Heart right ventricle (tissue), 16 donors: ENCODE data around the gene FAM83D. TPM values are rescaled to one million over a fixed set of nuclear protein-coding genes. Genes with fewer than 3 reads are reported as not detected.
"Not testable (repeated sequence)": the region's sequence is repeated elsewhere in the genome, so short reads cannot be mapped to it uniquely, and the experiment has no call there.

Source experiments
- ATAC-seq, 8 donors: fragments of 200-7000 bp; cut with Tn5 transposase; one replicate each; pipeline ENCODE4 v1.9.1; 2020; ENCODE audit warnings: mild to moderate bottlenecking in 8 of 8, moderate library complexity in 8 of 8, moderate number of reproducible peaks in 1 of 8
- DNase-seq, 2 donors: peaks; one replicate each; pipeline ENCODE4 v3.0.0-alpha.2; 2020
- H3K27ac ChIP-seq, 10 donors: fragments of 200-600 bp; sonication (generic) in 2 of 10; one replicate each; pipeline versions ENCODE4 v1.5.0 to v1.8.0; 2020 to 2022; ENCODE audit warnings: mild to moderate bottlenecking in 3 of 10
- H3K27me3 ChIP-seq, 7 donors: fragments of 200-600 bp; one replicate each; pipeline ENCODE4 v1.8.0; 2021 to 2022; ENCODE audit warnings: mild to moderate bottlenecking in 2 of 7
- H3K36me3 ChIP-seq, 9 donors: fragments of 200-600 bp; sonication (generic) in 1 of 9; one replicate each; pipeline versions ENCODE4 v1.5.0 to v1.8.0; 2020 to 2022; ENCODE audit warnings: mild to moderate bottlenecking in 2 of 9
- H3K4me1 ChIP-seq, 9 donors: fragments of 200-600 bp; sonication (generic) in 1 of 9; one replicate each; pipeline versions ENCODE4 v1.5.0 to v1.8.0; 2020 to 2022; ENCODE audit warnings: mild to moderate bottlenecking in 4 of 9
- H3K4me3 ChIP-seq, 10 donors: fragments of 200-600 bp; sonication (generic) in 2 of 10; one replicate each; pipeline versions ENCODE4 v1.5.0 to v1.8.0; 2020 to 2022; ENCODE audit warnings: mild to moderate bottlenecking in 7 of 10, moderate library complexity in 2 of 10
- H3K9me3 ChIP-seq, 11 donors: fragments of 200-600 bp in 10 of 11; sonication (generic) in 2 of 11; one replicate each; pipeline versions ENCODE4 v1.5.0 to v1.8.0; 2013 to 2022; ENCODE audit warnings: mild to moderate bottlenecking in 2 of 11, control low read depth in 1 of 11, moderate library complexity in 1 of 11
- CTCF ChIP-seq, 9 donors: fragments of 200-600 bp; sonication (generic) in 2 of 9; IDR thresholded peaks; one replicate each; pipeline versions ENCODE4 v1.5.0 to v1.8.0; 2021 to 2022; ENCODE audit warnings: antibody characterized with exemption in 9 of 9, mild to moderate bottlenecking in 5 of 9, moderate library complexity in 1 of 9
- WGBS, 2 donors: extraction: QIAGEN DNeasy Blood & Tissue Kit; methylation state at CpG; one replicate each; pipeline ENCODE4 v1.1.7; 2013; ENCODE audit warnings: inconsistent platforms in 1 of 2; 5-methylcytosine and 5-hydroxymethylcytosine counted together
- intact Hi-C, 10 donors: fragments of 100-400 bp; cut with DNase I; formaldehyde crosslinking; loops; one replicate each; pipeline versions ENCODE4 v1.11.1 to v1.14.2; 2022
- polyA plus RNA-seq, 2 donors: library from polyadenylated mRNA; stranded (reverse); fragments of 200-250 nt; gene quantifications; one replicate each; pipeline ENCODE4 v1.2.3, GENCODE V29; 2013
- total RNA-seq, 10 donors: library from RNA; stranded (reverse); fragmentation: NEBNext Ultra II Directional in 3 of 10; extraction: Animal tissue kit (Norgen Biotek cat#: 25700) in 3 of 10; gene quantifications; one replicate each; pipeline versions ENCODE4 v1.2.1 to v1.2.4, GENCODE V29; 2021 to 2023
- donor health status: Arrhythmogenic right ventricular cardiomyopathy.
- donor health status: ischemic (EF 13 %, LVEDD 7.1; RV severe dilation, severe dysfunction).
- donor health status: healthy with polysubstance abuse.
- donor health status: DM: no; HTN: yes; CAD: no.
- donor health status: DM: no; HTN: no; CAD: no.
- donor health status: ischemic (EF 25% LVEDD 6.9; RV normal size, moderate dysfunction).
- donor health status: ischemic (EF 25% LVEDD 5.7; RV mildly dilated, moderate dysfunction).
- donor health status: healthy.
- donor health status: DM: yes; HTN: yes; CAD: no.
- donor health status: Ischemic cardiomyopathy.
- donor health status: ischemic (EF 35%, LVEDD 5.7; RV mildly dilated, moderate dysfunction).
- donor health status: nonischemic (EF 11% LVEDD 7.7; RV severe dilation, severe dysfunction).
- donor health status: DM: yes; HTN: yes; CAD: no.
- donor health status: PGD.
- donor health status: ischemic (EF 29% LVEDD 5.4; RV normal size, mild dysfunction).
- donor health status: nonischemic (EF 23%, LVEDD 6.1; RV moderate dilation, normal function).

Gene FAM83D
- total and polyA plus RNA-seq, 12 donors = 0.12 to 2.8 (median 0.46) TPM

GRCh38 chr20:38953630-38954340, 27.6 kb downstream of the FAM83D start:
- 93% methylated on average over 8 of the region's 8 CpGs for WGBS, 2 donors
- Histone ChIP-seq H3K36me3 (peaks cover 0 to 28% (median 0%) of the 10 kb centered on the region in 9 donors), H3K4me3 (no peak overlapping the region), H3K9me3 (no peaks in the 10 kb centered on the region), H3K4me1 (no peaks in the 10 kb centered on the region), H3K27me3 (no peaks in the 10 kb centered on the region), H3K27ac (no peak overlapping the region)
- intact Hi-C loops = no loop called here
- DNase-seq (no peak), ATAC-seq (no peak)
- TF ChIP-seq CTCF (IDR thresholded peaks at IDR 0.05) = no peak

- ATAC-seq = no peak
- Histone ChIP-seq H3K4me1 (peaks cover 0 to 7% (median 5%) of the 10 kb centered on the region in 9 donors), H3K4me3 (no peak overlapping the region), H3K9me3 (no peaks in the 10 kb centered on the region), H3K36me3 (peaks cover 0 to 13% (median 0%) of the 10 kb centered on the region in 9 donors), H3K27ac (no peak overlapping the region), H3K27me3 (no peaks in the 10 kb centered on the region)
- no peak for TF ChIP-seq CTCF (IDR thresholded peaks at IDR 0.05)
- no peak for DNase-seq
- WGBS, 2 donors = 94 to 96% methylated on average over 5 of the region's 5 CpGs
- intact Hi-C loops = no loop called here
Observed at GRCh38 chr20:38957235-38957876, 31.1 kb downstream of the FAM83D start.

- Histone ChIP-seq H3K9me3 (no peaks in the 10 kb centered on the region), H3K27ac (no peak overlapping the region), H3K36me3 (peaks cover 0 to 6% (median 0%) of the 10 kb centered on the region in 9 donors), H3K4me3 (no peak overlapping the region), H3K27me3 (no peaks in the 10 kb centered on the region), H3K4me1 (peaks cover 0 to 11% (median 9%) of the 10 kb centered on the region in 9 donors)
- ATAC-seq = no peak
- intact Hi-C loops = no loop called here
- 93% methylated on average over 8 of the region's 8 CpGs for WGBS, 2 donors
- DNase-seq = no peak
- TF ChIP-seq CTCF (IDR thresholded peaks at IDR 0.05) = no peak
Observed at GRCh38 chr20:38957915-38958485, 31.8 kb downstream of the FAM83D start.

- H3K4me3 ChIP-seq, H3K27ac ChIP-seq, ATAC-seq, DNase-seq, H3K9me3 ChIP-seq, H3K27me3 ChIP-seq, H3K36me3 ChIP-seq, intact Hi-C loops: not testable (repeated sequence)
- 88 to 95% methylated on average over 9 of the region's 9 CpGs for WGBS, 2 donors
- peaks cover 0 to 22% (median 15%) of the 10 kb centered on the region in 9 donors for H3K4me1 ChIP-seq
Observed at GRCh38 chr20:38960187-38960687, 34.0 kb downstream of the FAM83D start.
